MM.1S (cell line): ENCODE results near the gene SNTN.

Source experiments
- CTCF ChIP-seq: fragments of 300-600 bp; sonication (generic); IDR thresholded peaks from 2 replicates; pipeline ENCODE4 v1.5.1; 2016; ENCODE audit warnings: antibody characterized with exemption, low read length, mixed read lengths
- EZH2 ChIP-seq: fragments of 300-600 bp; sonication (generic); optimal IDR thresholded peaks from 2 replicates; pipeline ENCODE3; 2017; ENCODE audit warnings: low read depth, mild to moderate bottlenecking, antibody characterized with exemption, low read length, mixed read lengths

- TF ChIP-seq EZH2: no peak
- no peak for TF ChIP-seq CTCF
Observed at GRCh38 chr3:63607716-63608115, 44.8 kb upstream of the SNTN start.
